ENCODE data around the gene WNT10A.
"Not testable (repeated sequence)": the region's sequence is repeated elsewhere in the genome, so short reads cannot be mapped to it uniquely, and the experiment has no call there.

WNT10A gene

GRCh38 chr2:218894880-218895157 lies 14.2 kb downstream of the WNT10A start:
- DNase-seq: no peak

GRCh38 chr2:218895326-218895725 lies 14.7 kb downstream of the WNT10A start:
- no peak for DNase-seq

GRCh38 chr2:218895759-218896500 lies 15.3 kb downstream of the WNT10A start:
- DNase-seq: no peak

GRCh38 chr2:218896501-218897393 lies 16.1 kb downstream of the WNT10A start:
- peak; percentile 86 to 88 for DNase-seq

- DNase-seq: no peak
Observed at GRCh38 chr2:218897394-218898108, 16.9 kb downstream of the WNT10A start.

- DNase-seq: peak in 1 of 2 experiments; percentile 51
Observed at GRCh38 chr2:218898109-218898878, 17.6 kb downstream of the WNT10A start.

- no peak for DNase-seq
Observed at GRCh38 chr2:218899147-218899546, 18.5 kb downstream of the WNT10A start.

- no peak for DNase-seq
Observed at GRCh38 chr2:218902427-218902826, 21.8 kb downstream of the WNT10A start.

GRCh38 chr2:218904176-218904575 lies 23.5 kb downstream of the WNT10A start:
- no peak for DNase-seq

GRCh38 chr2:218908721-218909619 lies 28.3 kb downstream of the WNT10A start:
- DNase-seq: peak; percentile 76 to 94

- no peak for DNase-seq
Observed at GRCh38 chr2:218910741-218911140, 30.1 kb downstream of the WNT10A start.

GRCh38 chr2:218920504-218920903 lies 39.9 kb downstream of the WNT10A start:
- no peak for DNase-seq

- no peak for DNase-seq
Observed at GRCh38 chr2:218924757-218925156, 44.1 kb downstream of the WNT10A start.

- no peak for DNase-seq
Observed at GRCh38 chr2:218925434-218925833, 44.8 kb downstream of the WNT10A start.

- DNase-seq: no peak
Observed at GRCh38 chr2:218927422-218927821, 46.8 kb downstream of the WNT10A start.

- no peak for DNase-seq
Observed at GRCh38 chr2:218927876-218928275, 47.2 kb downstream of the WNT10A start.

GRCh38 chr2:218930488-218930887 lies 49.8 kb downstream of the WNT10A start:
- not testable (repeated sequence) for DNase-seq

- not testable (repeated sequence) for DNase-seq
Observed at GRCh38 chr2:218931751-218932150, 51.1 kb downstream of the WNT10A start.
